SK-N-MC (cell line): Measurements from ENCODE around the gene CACNA1C.

Source experiments
- DNase-seq: peaks from one replicate; pipeline ENCODE4 v3.0.0-alpha.2; 2011; ENCODE audit warnings: low read depth, low spot score
- H3K27ac ChIP-seq: fragments of 200-600 bp; sonication (generic); 2 replicates; pipeline ENCODE4 v1.5.1; 2016; ENCODE audit warnings: mixed run types
- H3K36me3 ChIP-seq: fragments of 200-600 bp; sonication (generic); 2 replicates; pipeline ENCODE4 v1.6.1; 2017; ENCODE audit warnings: antibody characterized with exemption, low read length, mixed read lengths; ENCODE audit not compliant: insufficient read depth
- H3K4me3 ChIP-seq: fragments of 200-600 bp; sonication (generic); 2 replicates; pipeline ENCODE4 v1.5.1; 2016
- H3K9ac ChIP-seq: fragments of 200-600 bp; sonication (generic); 2 replicates; pipeline ENCODE4 v1.8.0; 2017; ENCODE audit warnings: mixed run types, mixed read lengths; ENCODE audit not compliant: insufficient read length
- H3K9me3 ChIP-seq: fragments of 200-600 bp; sonication (generic); 2 replicates; pipeline ENCODE4 v1.6.1; 2017; ENCODE audit warnings: low read depth, mild to moderate bottlenecking, antibody characterized with exemption, low read length, moderate library complexity, mixed read lengths
- EZH2 ChIP-seq: fragments of 200-600 bp; sonication (generic); IDR thresholded peaks from one replicate; pipeline ENCODE4 v1.6.1; 2017; ENCODE audit warnings: antibody characterized with exemption
- FOXP2 ChIP-seq: optimal IDR thresholded peaks from 2 replicates; pipeline ENCODE3; 2011; ENCODE audit warnings: mild to moderate bottlenecking, moderate library complexity; ENCODE audit not compliant: insufficient read depth; ENCODE audit errors: extremely low read length, control extremely low read depth
- POLR2AphosphoS5 ChIP-seq: IDR thresholded peaks from 2 replicates; pipeline ENCODE4 v1.6.1; 2012; ENCODE audit warnings: mild to moderate bottlenecking, low read depth, low read length, borderline replicate concordance

CACNA1C gene

DNA sequence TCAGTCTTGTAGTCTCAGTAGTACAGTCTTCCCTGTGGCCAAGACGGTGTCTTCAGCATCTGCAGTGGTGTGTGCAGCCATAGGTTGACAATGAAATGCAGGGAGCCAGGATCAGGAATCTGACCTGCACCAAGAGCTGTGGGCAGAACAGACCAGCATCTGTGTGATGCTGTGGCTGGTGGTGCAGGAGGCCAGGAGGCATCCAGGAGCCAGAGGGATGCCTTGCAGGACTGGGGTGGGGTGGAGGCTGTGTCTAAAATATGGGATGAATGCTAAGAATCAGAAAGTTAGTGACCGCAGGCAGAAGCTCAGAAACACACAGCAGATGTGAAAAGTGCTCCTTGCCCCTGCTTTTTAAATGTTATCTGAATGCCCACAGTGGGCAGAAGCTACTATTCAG lies 209.7 kb downstream of the CACNA1C start:
- no peak for DNase-seq
- Histone ChIP-seq H3K27ac (no peak overlapping the region), H3K4me3 (no peak overlapping the region), H3K9ac (no peak overlapping the region), H3K9me3 (no peaks in the 10 kb centered on the region), H3K36me3 (no peaks in the 10 kb centered on the region)
- no peak for TF ChIP-seq POLR2AphosphoS5
- TF ChIP-seq FOXP2: no peak

DNA sequence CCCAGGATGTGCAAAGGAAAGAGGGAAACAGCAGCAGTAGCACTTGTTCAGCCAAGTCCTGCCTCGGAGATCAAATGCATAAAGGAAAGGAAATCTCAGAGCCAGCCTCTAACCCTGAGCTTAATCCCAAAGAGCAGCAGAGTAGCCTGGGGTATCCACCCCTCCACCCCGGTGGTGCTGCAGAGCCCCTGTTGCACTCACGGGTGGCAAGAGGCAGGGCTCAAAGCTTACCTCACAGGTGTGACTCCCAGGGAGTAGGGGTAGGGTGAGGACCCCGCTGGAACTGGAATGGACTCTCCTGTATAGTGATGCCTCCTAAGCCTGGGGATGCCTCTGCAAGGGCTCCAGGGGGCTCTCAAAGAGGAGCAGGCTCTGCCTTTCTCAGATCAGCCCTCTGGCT lies 211.1 kb downstream of the CACNA1C start:
- TF ChIP-seq EZH2 (no peak), POLR2AphosphoS5 (no peak), FOXP2 (no peak)
- no peak for DNase-seq
- Histone ChIP-seq H3K9ac (no peak overlapping the region), H3K36me3 (no peaks in the 10 kb centered on the region), H3K9me3 (no peaks in the 10 kb centered on the region), H3K4me3 (no peak overlapping the region), H3K27ac (no peak overlapping the region)

DNA sequence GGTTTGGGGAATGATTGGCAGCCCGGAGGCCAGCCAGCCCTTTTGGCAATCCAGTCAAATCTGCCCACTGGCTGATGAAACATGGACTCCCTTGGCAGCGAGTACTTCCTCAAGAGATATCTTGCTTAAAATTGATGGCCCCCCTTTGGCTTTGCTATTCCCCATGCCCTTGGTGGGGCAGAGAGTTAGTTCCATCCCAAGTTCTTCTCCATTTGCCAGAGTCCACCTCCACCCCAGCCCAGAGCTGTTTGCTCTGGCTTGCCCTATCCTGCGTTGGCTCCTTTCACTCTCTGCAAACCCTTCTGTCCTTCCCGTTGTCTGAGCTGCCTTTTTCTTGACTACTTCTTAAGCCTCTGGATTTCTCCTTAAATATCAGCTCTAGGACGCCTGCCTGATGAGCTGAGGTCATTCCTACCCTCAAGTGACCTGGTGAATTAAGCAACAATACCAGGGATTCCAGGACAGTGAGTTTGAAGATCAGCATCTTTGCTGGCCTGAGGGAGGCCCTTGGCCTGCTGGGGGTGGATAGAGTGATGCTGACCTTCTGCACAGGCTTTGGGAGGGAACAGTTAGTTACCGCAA lies 212.0 kb downstream of the CACNA1C start:
- no peak overlapping the region for H3K4me3 ChIP-seq
- TF ChIP-seq EZH2 (no peak), FOXP2 (no peak), POLR2AphosphoS5 (no peak)
- DNase-seq: no peak
- no peak overlapping the region for H3K27ac ChIP-seq
- H3K9ac ChIP-seq: no peak overlapping the region
- H3K36me3 ChIP-seq: no peaks in the 10 kb centered on the region
- H3K9me3 ChIP-seq: no peaks in the 10 kb centered on the region

DNA sequence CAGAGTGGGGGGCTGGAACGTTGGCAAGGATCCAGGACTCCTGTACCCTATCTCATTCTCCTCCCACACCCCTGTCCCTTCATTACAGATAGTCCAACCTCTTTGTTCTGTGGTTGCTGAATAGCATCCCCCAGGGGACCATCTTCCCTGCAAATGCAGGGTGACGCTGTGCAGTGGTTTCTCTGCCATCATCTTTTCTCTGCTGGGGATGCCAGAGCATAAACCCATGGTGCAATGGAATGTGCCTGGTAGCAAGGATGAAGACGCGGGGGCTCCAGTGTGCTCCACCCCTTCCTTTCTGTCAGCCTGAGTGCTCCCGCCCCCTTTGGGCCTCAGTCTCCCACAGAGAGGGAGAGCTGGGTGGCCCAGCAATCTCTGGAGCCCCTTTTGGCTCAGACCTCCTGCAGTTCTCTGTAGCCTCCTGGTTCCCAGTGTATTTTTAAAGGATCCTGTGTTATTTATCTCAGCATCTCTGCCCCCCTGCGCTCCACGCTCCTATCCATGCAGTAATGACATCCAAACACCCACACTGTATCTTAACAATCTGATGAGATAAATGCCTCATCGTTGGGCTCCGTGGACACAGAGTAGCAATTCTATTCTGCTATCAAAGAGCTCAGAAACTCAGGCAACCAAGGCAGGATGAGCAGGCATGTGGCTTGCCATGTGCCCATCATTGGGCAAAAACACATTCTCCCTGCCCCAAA lies 212.8 kb downstream of the CACNA1C start:
- TF ChIP-seq EZH2 (no peak), POLR2AphosphoS5 (no peak), FOXP2 (no peak)
- Histone ChIP-seq H3K4me3 (no peak overlapping the region), H3K9me3 (no peaks in the 10 kb centered on the region), H3K36me3 (no peaks in the 10 kb centered on the region), H3K27ac (no peak overlapping the region), H3K9ac (no peak overlapping the region)
- no peak for DNase-seq

DNA sequence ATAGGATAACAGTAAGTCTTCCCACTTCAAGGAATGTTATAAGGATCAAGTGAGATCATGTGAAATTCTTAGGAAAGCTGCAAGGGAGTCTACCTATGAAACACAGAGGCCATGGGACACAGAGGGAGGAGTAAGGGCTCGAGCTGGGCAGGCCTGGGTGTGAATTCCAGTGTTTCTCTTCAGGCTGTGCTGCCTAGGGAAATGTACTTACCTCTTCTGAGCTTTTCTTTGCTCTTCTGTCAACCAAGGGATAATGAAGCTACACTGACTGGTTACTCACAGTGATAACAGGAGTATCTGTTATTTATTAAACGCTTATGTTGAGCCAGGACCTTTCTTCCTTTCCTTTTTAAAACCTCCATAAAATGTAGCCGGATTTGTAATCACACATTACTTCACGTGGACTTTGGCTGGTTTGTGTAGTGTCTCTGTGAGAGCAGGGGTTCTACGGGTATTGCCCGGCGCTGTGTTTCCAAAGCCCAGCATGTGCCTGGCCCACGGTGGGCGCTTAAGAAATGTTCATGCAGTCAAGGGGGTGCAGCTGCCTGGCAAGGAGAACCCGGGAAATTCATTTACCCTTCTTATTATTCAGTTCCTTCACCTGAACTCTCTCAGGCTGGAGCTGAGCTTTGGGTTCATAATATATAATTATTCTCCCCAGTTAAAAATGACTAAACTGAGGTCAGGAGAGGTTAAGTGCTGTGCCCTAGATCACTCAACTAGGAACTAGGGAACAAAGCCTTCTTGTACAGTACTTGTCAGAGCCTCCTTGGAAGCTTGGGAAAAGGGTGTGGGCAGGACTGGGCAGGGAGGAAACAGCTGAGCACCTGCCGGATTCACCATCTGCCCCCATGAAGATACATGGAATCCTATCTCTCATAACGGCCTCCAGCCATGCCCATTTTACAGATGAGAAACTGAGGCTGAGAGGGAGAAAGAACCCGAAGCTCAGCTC lies 214.2 kb downstream of the CACNA1C start:
- Histone ChIP-seq H3K27ac (no peak overlapping the region), H3K36me3 (no peaks in the 10 kb centered on the region), H3K9me3 (no peaks in the 10 kb centered on the region), H3K4me3 (no peak overlapping the region), H3K9ac (no peak overlapping the region)
- TF ChIP-seq EZH2: no peak
- no peak for TF ChIP-seq FOXP2
- TF ChIP-seq POLR2AphosphoS5: no peak
- no peak for DNase-seq

DNA sequence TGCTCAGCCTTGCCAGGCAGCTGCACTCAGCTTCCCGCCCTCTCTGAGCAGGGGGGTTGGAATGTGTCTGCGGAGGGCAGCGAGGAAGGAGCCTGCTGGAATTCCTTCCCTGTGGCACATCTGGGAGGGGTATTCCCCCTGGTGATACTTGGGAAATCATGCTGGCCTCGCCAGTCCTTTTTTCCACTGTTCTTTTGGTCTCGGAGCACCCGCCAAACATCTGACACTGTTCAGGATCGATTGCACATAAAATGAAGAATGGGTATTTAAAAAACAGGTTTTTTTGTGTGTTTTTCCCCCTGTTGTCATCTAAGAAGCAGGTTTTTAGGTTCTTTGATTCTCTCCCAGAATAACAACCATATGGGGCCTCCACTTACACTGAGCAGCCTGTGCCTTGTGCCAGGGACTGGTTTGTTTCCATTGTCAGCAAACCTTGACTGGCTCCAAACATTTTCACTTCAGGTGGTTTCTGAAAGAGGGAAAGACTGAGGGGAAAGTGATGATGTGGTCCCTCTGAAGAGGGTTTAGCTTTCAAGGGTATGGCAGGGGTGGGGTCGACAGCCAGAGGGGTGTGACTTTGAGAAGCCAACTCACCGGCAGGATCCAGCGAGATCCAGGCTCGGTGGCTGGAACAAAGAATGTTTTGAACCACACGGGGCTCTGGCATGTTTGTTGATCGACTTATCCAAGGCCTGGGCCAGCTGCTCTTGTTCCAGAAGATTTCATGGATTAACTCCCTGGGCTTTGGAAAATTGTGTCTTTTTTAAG lies 215.1 kb downstream of the CACNA1C start:
- Histone ChIP-seq H3K27ac (no peak overlapping the region), H3K9ac (no peak overlapping the region), H3K4me3 (no peak overlapping the region), H3K36me3 (no peaks in the 10 kb centered on the region), H3K9me3 (no peaks in the 10 kb centered on the region)
- DNase-seq: no peak
- TF ChIP-seq FOXP2 (no peak), EZH2 (no peak), POLR2AphosphoS5 (no peak)

DNA sequence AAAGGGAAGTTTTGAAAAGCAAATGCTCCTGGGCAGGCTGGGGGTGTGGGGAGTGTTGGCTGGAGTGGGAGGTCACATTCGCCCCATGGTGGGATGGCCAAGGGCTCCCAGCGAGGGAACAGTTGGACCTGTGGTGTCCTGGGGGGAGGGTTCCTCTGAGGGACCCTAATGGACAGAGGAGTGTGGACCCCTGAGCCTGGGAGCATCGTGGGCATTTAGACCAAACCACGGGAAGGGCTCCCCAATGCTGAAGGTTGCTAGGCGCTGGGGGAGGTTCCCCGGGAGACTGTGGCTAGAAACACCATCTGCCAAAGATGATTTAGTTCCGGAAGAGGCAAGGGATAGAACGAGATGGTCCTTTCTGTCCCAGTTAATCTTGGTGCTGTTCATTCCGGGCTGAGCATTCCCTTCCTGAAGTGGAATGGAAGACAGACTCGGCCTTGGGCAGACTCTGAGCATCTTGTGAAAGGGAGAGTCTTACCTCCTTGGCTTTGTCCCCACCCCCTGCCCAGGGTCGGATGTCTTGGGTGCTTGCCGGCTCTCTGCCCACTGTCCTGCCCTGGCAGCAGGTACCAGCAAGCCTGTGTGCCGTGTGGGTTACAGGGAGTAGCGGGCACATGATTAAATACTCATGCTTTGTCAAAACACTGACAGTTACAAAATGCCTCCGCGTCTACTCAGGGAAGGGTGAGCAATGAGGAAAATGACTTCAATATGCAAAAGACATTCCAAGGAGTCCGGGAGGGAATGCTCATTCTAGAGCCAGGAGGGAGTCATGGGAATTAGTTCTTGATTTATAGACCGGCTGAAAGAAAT lies 215.9 kb downstream of the CACNA1C start:
- TF ChIP-seq FOXP2 (no peak), EZH2 (no peak), POLR2AphosphoS5 (no peak)
- no peak overlapping the region for H3K27ac ChIP-seq
- DNase-seq: no peak
- no peak overlapping the region for H3K9ac ChIP-seq
- no peaks in the 10 kb centered on the region for H3K9me3 ChIP-seq
- no peak overlapping the region for H3K4me3 ChIP-seq
- H3K36me3 ChIP-seq: no peaks in the 10 kb centered on the region

DNA sequence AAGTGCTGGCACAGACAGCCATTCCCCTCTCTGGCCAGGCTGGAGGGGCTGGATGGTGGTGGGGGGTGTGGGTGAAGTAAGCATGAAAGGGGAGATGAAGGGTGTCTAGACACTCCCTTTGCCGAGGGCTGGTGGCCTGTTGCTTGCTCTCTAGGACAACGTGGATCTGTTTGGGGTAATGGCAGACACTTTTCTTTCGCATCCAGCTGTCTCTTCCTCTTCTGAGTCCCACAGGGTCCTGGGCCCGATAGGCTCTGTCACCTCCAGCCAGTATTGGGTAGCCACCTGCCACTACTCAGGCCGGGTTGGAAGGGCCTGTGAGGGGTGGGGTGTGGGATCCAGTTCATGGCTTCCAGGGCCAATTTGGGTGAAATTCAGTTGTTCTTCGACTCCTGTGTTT lies 218.1 kb downstream of the CACNA1C start:
- TF ChIP-seq FOXP2: no peak
- Histone ChIP-seq H3K27ac (no peak overlapping the region), H3K9me3 (no peaks in the 10 kb centered on the region), H3K4me3 (no peak overlapping the region), H3K9ac (no peak overlapping the region), H3K36me3 (no peaks in the 10 kb centered on the region)
- DNase-seq: no peak
